SJCRH30 (cell line): ENCODE measurements around the gene CGNL1. TPM values are rescaled to one million over a fixed set of nuclear protein-coding genes. Genes with fewer than 3 reads are reported as not detected.

Experiments used
- DNase-seq, 2 experiments: peaks; one replicate each; pipeline ENCODE4 v3.0.0-alpha.2; 2015 to 2020
- H3K27ac ChIP-seq: fragments of 250-450 bp; sonication (Bioruptor Pico); 2 replicates; pipeline ENCODE4 v1.5.1; 2020; ENCODE audit warnings: mild to moderate bottlenecking, moderate library complexity
- H3K27me3 ChIP-seq: fragments of 250-450 bp; sonication (Bioruptor Pico); 2 replicates; pipeline ENCODE4 v1.5.1; 2020; ENCODE audit warnings: mild to moderate bottlenecking, moderate library complexity
- H3K36me3 ChIP-seq: fragments of 250-450 bp; sonication (Bioruptor Pico); 2 replicates; pipeline ENCODE4 v1.5.1; 2020; ENCODE audit warnings: mild to moderate bottlenecking, moderate library complexity
- H3K4me1 ChIP-seq: fragments of 250-450 bp; sonication (Bioruptor Pico); 2 replicates; pipeline ENCODE4 v1.5.1; 2020; ENCODE audit warnings: mild to moderate bottlenecking, moderate library complexity
- H3K4me3 ChIP-seq: fragments of 250-450 bp; sonication (Bioruptor Pico); 2 replicates; pipeline ENCODE4 v1.5.1; 2020; ENCODE audit warnings: mild to moderate bottlenecking, moderate library complexity
- H3K9me3 ChIP-seq: fragments of 250-450 bp; sonication (Bioruptor Pico); replicated peaks from 2 replicates; pipeline ENCODE4 v1.5.1; 2020; ENCODE audit warnings: mild to moderate bottlenecking, moderate library complexity
- total RNA-seq: library from RNA; depleted of rRNA; stranded (reverse); fragments of >200 nt; shearing (Covaris generic); gene quantifications from 2 replicates; pipeline ENCODE4 v1.2.3, GENCODE V29; 2014

Gene CGNL1
- total RNA-seq, 1 experiment from 2014 or later = 5.5 TPM

- Histone ChIP-seq H3K4me1 (no peaks in the 10 kb centered on the region), H3K27me3 (no peaks in the 10 kb centered on the region), H3K9me3 (no peaks in the 10 kb centered on the region), H3K36me3 (no peaks in the 10 kb centered on the region), H3K4me3 (no peak overlapping the region), H3K27ac (no peak overlapping the region)
- no peak for DNase-seq
Measured at GRCh38 chr15:57387564-57388076, 11.3 kb downstream of the CGNL1 start.

GRCh38 chr15:57388464-57388863 lies 12.2 kb downstream of the CGNL1 start:
- no peak overlapping the region for H3K27ac ChIP-seq

GRCh38 chr15:57389991-57390390 lies 13.7 kb downstream of the CGNL1 start:
- Histone ChIP-seq H3K9me3 (no peaks in the 10 kb centered on the region), H3K27ac (no peak overlapping the region), H3K4me3 (no peak overlapping the region), H3K27me3 (no peaks in the 10 kb centered on the region), H3K36me3 (no peaks in the 10 kb centered on the region), H3K4me1 (peaks cover under 1% of the 10 kb centered on the region; the same call in 1 of the 2 replicates)
- DNase-seq = no peak

More at GRCh38 chr15:57388464-57388863, 12.2 kb downstream of the CGNL1 start:
- no peaks in the 10 kb centered on the region for H3K27me3 ChIP-seq
- no peaks in the 10 kb centered on the region for H3K4me1 ChIP-seq
- no peak overlapping the region for H3K4me3 ChIP-seq
- H3K36me3 ChIP-seq = no peaks in the 10 kb centered on the region
- no peaks in the 10 kb centered on the region for H3K9me3 ChIP-seq
- DNase-seq = no peak

GRCh38 chr15:57390583-57390982 lies 14.3 kb downstream of the CGNL1 start:
- peaks cover 7% of the 10 kb centered on the region for H3K4me1 ChIP-seq
- no peaks in the 10 kb centered on the region for H3K9me3 ChIP-seq
- H3K36me3 ChIP-seq = no peaks in the 10 kb centered on the region
- no peak for DNase-seq
- no peaks in the 10 kb centered on the region for H3K27me3 ChIP-seq
- no peak overlapping the region for H3K27ac ChIP-seq
- no peak overlapping the region for H3K4me3 ChIP-seq

- Histone ChIP-seq H3K4me1 (peaks cover 10% of the 10 kb centered on the region), H3K9me3 (no peaks in the 10 kb centered on the region), H3K36me3 (no peaks in the 10 kb centered on the region), H3K27ac (no peak overlapping the region), H3K27me3 (no peaks in the 10 kb centered on the region), H3K4me3 (no peak overlapping the region)
- no peak for DNase-seq
Measured at GRCh38 chr15:57391537-57391936, 15.2 kb downstream of the CGNL1 start.

GRCh38 chr15:57393061-57393460 lies 16.8 kb downstream of the CGNL1 start:
- Histone ChIP-seq H3K27ac (no peak overlapping the region), H3K4me1 (peaks cover 10% of the 10 kb centered on the region), H3K27me3 (no peaks in the 10 kb centered on the region), H3K9me3 (no peaks in the 10 kb centered on the region), H3K36me3 (no peaks in the 10 kb centered on the region), H3K4me3 (no peak overlapping the region)
- no peak for DNase-seq

- peak; percentile 53 to 68 for DNase-seq
- no peaks in the 10 kb centered on the region for H3K27me3 ChIP-seq
Measured at GRCh38 chr15:57395292-57395691, 19.0 kb downstream of the CGNL1 start.

GRCh38 chr15:57398336-57398735 lies 22.0 kb downstream of the CGNL1 start:
- no peaks in the 10 kb centered on the region for H3K36me3 ChIP-seq
- H3K9me3 ChIP-seq = peaks cover 3% of the 10 kb centered on the region; the same call in 1 of the 2 replicates
- no peak overlapping the region for H3K27ac ChIP-seq
- H3K4me1 ChIP-seq = peaks cover 13% of the 10 kb centered on the region
- H3K4me3 ChIP-seq = no peak overlapping the region
- H3K27me3 ChIP-seq = no peaks in the 10 kb centered on the region
- no peak for DNase-seq

More at GRCh38 chr15:57395292-57395691, 19.0 kb downstream of the CGNL1 start:
- no peak overlapping the region for H3K4me3 ChIP-seq
- H3K36me3 ChIP-seq = no peaks in the 10 kb centered on the region
- no peak overlapping the region for H3K27ac ChIP-seq
- H3K4me1 ChIP-seq = peaks cover 10% of the 10 kb centered on the region
- no peaks in the 10 kb centered on the region for H3K9me3 ChIP-seq

GRCh38 chr15:57401546-57401945 lies 25.2 kb downstream of the CGNL1 start:
- Histone ChIP-seq H3K9me3 (peaks cover 3% of the 10 kb centered on the region; the same call in 1 of the 2 replicates), H3K36me3 (no peaks in the 10 kb centered on the region), H3K27ac (no peak overlapping the region), H3K4me1 (peaks cover 3% of the 10 kb centered on the region), H3K27me3 (no peaks in the 10 kb centered on the region), H3K4me3 (no peak overlapping the region)
- no peak for DNase-seq

- peaks cover 3% of the 10 kb centered on the region; the same call in 1 of the 2 replicates for H3K9me3 ChIP-seq
Measured at GRCh38 chr15:57403017-57403416, 26.7 kb downstream of the CGNL1 start.

GRCh38 chr15:57403566-57404325 lies 27.4 kb downstream of the CGNL1 start:
- Histone ChIP-seq H3K4me3 (no peak overlapping the region), H3K36me3 (no peaks in the 10 kb centered on the region), H3K27ac (no peak overlapping the region), H3K9me3 (peaks cover 3% of the 10 kb centered on the region; the same call in 1 of the 2 replicates), H3K27me3 (no peaks in the 10 kb centered on the region), H3K4me1 (peaks cover 3% of the 10 kb centered on the region)
- DNase-seq = no peak

More at GRCh38 chr15:57403017-57403416, 26.7 kb downstream of the CGNL1 start:
- Histone ChIP-seq H3K27ac (no peak overlapping the region), H3K27me3 (no peaks in the 10 kb centered on the region), H3K4me1 (peaks cover 3% of the 10 kb centered on the region), H3K36me3 (no peaks in the 10 kb centered on the region), H3K4me3 (no peak overlapping the region)
- no peak for DNase-seq

GRCh38 chr15:57405133-57405532 lies 28.8 kb downstream of the CGNL1 start:
- H3K9me3 ChIP-seq = peaks cover 3% of the 10 kb centered on the region; the same call in 1 of the 2 replicates
- H3K36me3 ChIP-seq = no peaks in the 10 kb centered on the region
- no peaks in the 10 kb centered on the region for H3K27me3 ChIP-seq
- no peak overlapping the region for H3K4me3 ChIP-seq
- peaks cover 3% of the 10 kb centered on the region for H3K4me1 ChIP-seq
- no peak for DNase-seq
- H3K27ac ChIP-seq = no peak overlapping the region

GRCh38 chr15:57406062-57406772 lies 29.9 kb downstream of the CGNL1 start:
- H3K4me3 ChIP-seq = no peak overlapping the region
- H3K27ac ChIP-seq = no peak overlapping the region
- DNase-seq = no peak
- peaks cover 3% of the 10 kb centered on the region for H3K4me1 ChIP-seq
- H3K36me3 ChIP-seq = no peaks in the 10 kb centered on the region
- H3K27me3 ChIP-seq = no peaks in the 10 kb centered on the region
- H3K9me3 ChIP-seq = peaks cover 3% of the 10 kb centered on the region; the same call in 1 of the 2 replicates

- DNase-seq = no peak
- Histone ChIP-seq H3K4me1 (peaks cover 6% of the 10 kb centered on the region; the same call in 1 of the 2 replicates), H3K27ac (no peak overlapping the region)
Measured at GRCh38 chr15:57410373-57410772, 34.1 kb downstream of the CGNL1 start.

More at GRCh38 chr15:57410373-57410772, 34.1 kb downstream of the CGNL1 start:
- Histone ChIP-seq H3K36me3 (no peaks in the 10 kb centered on the region), H3K27me3 (no peaks in the 10 kb centered on the region), H3K9me3 (no peaks in the 10 kb centered on the region), H3K4me3 (no peak overlapping the region)
